Fibroblast of lung (primary cell): ENCODE results near the gene PTGDS. TPM values are rescaled to one million over a fixed set of nuclear protein-coding genes. Genes with fewer than 3 reads are reported as not detected.

Experiments used
- DNase-seq, 2 donors: peaks; one replicate each; pipeline versions ENCODE4 v3.0.0 to v3.0.0-alpha.2; 2010; ENCODE audit warnings: low read depth in 2 of 2
- H2AFZ ChIP-seq: 2 replicates; pipeline ENCODE4 v1.5.1; 2012; ENCODE audit warnings: low read length, control low read depth, inconsistent platforms
- H3K27ac ChIP-seq: 2 replicates; pipeline ENCODE4 v1.5.1; 2011; ENCODE audit warnings: low read length, control low read depth; ENCODE audit not compliant: insufficient read depth
- H3K27me3 ChIP-seq: 2 replicates; pipeline ENCODE4 v1.5.1; 2011; ENCODE audit warnings: mild to moderate bottlenecking, low read length; ENCODE audit not compliant: control insufficient read depth, insufficient read depth
- H3K36me3 ChIP-seq: 2 replicates; pipeline ENCODE4 v1.5.1; 2011; ENCODE audit warnings: low read length; ENCODE audit not compliant: control insufficient read depth, insufficient read depth
- H3K4me1 ChIP-seq: 2 replicates; pipeline ENCODE4 v1.5.1; 2011; ENCODE audit warnings: low read length; ENCODE audit not compliant: control insufficient read depth, insufficient read depth; ENCODE audit errors: extremely low read depth
- H3K4me2 ChIP-seq: 2 replicates; pipeline ENCODE4 v1.5.1; 2011; ENCODE audit warnings: low read length, control low read depth; ENCODE audit not compliant: insufficient read depth; ENCODE audit errors: extremely low read depth
- H3K4me3 ChIP-seq, 4 experiments: fragments of 200-600 bp in 1 of 4; sonication (generic) in 1 of 4; replicated peaks in 1 of 4; 2 replicates each; pipeline ENCODE4 v1.5.1; 2011 to 2016; ENCODE audit warnings: low read length in 4 of 4, low read depth in 3 of 4, mild to moderate bottlenecking in 3 of 4, control low read depth in 2 of 4, inconsistent platforms in 1 of 4, mixed read lengths in 1 of 4; ENCODE audit not compliant: insufficient read depth in 1 of 4; ENCODE audit errors: control extremely low read depth in 1 of 4
- H3K79me2 ChIP-seq: 2 replicates; pipeline ENCODE4 v1.5.1; 2012; ENCODE audit warnings: mild to moderate bottlenecking, low read length, inconsistent platforms; ENCODE audit not compliant: control insufficient read depth, insufficient read depth
- H3K9ac ChIP-seq: 2 replicates; pipeline ENCODE4 v1.5.1; 2011; ENCODE audit warnings: mild to moderate bottlenecking, low read length, control low read depth; ENCODE audit not compliant: insufficient read depth
- H3K9me3 ChIP-seq: 2 replicates; pipeline ENCODE4 v1.5.1; 2012; ENCODE audit warnings: low read depth, low read length; ENCODE audit not compliant: control insufficient read depth, insufficient read depth
- H4K20me1 ChIP-seq: 2 replicates; pipeline ENCODE4 v1.5.1; 2011; ENCODE audit warnings: low read length; ENCODE audit not compliant: control insufficient read depth, insufficient read depth; ENCODE audit errors: extremely low read depth
- EZH2 ChIP-seq: IDR thresholded peaks from 2 replicates; pipeline ENCODE4 v1.5.1; 2012; ENCODE audit warnings: low read length, control low read depth, mild to moderate bottlenecking; ENCODE audit errors: missing control alignments
- polyA plus RNA-seq, 2 donors: library from polyadenylated mRNA; depleted of rRNA in 1 of 2; stranded (reverse) in 1 of 2; unstranded in 1 of 2; fragments of >200 nt; gene quantifications; 2 replicates each; pipeline ENCODE4 v1.2.1, GENCODE V29; 2011 to 2012; ENCODE audit warnings: missing spikeins in 1 of 2
- total RNA-seq: library from RNA; depleted of rRNA; stranded (reverse); fragments of >200 nt; gene quantifications from 2 replicates; pipeline ENCODE4 v1.2.1, GENCODE V29; 2014
- TF ChIP-seq, protein P1 (sequence below), 2 donors: IDR thresholded peaks in 1 of 2; conservative IDR thresholded peaks in 1 of 2; 1 replicate in 1 of 2; 2 replicates in 1 of 2; pipeline ENCODE4 v1.5.1; 2011 to 2012; ENCODE audit warnings: low read length in 2 of 2, control low read depth in 1 of 2, inconsistent platforms in 1 of 2, low read depth in 1 of 2, mild to moderate bottlenecking in 1 of 2

PTGDS gene
- total and polyA plus RNA-seq, 2 donors (not counting 1 experiment from before 2014, with no cell fraction given): 4.9 to 90.3 TPM

DNA sequence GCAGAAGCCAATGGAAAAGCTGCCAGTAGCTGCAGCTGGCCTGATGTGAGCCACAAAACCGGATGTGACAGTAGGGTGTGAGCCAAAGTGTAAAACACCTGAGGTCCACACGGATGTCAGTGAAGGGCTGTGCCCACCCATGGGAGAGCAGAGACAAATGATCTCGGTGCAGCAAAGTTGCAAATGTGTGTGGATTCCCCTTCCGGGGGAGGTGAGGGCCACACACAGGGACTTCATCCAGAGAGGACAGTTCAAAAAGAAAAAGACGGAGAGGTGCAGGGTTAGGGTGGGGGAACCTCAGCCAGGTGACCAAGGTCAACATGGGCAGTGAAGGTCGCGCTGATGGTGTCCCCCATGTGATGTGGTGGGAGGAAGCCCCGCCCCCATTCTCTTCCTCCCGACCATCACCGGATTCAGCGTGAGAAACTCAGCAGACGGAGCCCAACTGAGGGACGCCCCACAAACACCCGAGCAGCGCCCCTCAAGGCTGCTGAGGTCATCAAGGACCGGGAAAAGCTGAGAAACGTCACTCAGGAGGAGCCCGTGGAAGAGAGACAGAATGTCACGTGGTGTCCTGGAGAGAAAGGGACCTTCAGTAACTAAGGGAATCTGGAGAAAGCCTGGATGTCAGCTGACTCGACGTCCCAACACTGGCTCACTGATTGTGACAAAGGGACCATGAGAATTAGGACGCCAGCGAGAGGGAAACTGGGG is 11.4 kb upstream of the PTGDS start:
- H3K27ac ChIP-seq: no peak overlapping the region
- H2AFZ ChIP-seq: no peak overlapping the region
- no peaks in the 10 kb centered on the region for H4K20me1 ChIP-seq
- peak overlapping the region in 1 of 4 experiments; percentile 1 for H3K4me3 ChIP-seq
- H3K4me2 ChIP-seq: no peak overlapping the region
- DNase-seq: no peak
- H3K4me1 ChIP-seq: no peaks in the 10 kb centered on the region
- TF ChIP-seq, protein P1, sequence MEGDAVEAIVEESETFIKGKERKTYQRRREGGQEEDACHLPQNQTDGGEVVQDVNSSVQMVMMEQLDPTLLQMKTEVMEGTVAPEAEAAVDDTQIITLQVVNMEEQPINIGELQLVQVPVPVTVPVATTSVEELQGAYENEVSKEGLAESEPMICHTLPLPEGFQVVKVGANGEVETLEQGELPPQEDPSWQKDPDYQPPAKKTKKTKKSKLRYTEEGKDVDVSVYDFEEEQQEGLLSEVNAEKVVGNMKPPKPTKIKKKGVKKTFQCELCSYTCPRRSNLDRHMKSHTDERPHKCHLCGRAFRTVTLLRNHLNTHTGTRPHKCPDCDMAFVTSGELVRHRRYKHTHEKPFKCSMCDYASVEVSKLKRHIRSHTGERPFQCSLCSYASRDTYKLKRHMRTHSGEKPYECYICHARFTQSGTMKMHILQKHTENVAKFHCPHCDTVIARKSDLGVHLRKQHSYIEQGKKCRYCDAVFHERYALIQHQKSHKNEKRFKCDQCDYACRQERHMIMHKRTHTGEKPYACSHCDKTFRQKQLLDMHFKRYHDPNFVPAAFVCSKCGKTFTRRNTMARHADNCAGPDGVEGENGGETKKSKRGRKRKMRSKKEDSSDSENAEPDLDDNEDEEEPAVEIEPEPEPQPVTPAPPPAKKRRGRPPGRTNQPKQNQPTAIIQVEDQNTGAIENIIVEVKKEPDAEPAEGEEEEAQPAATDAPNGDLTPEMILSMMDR (conservative IDR thresholded peaks at IDR 0.05 in 1 of 2, IDR thresholded peaks at IDR 0.05 in 1 of 2; ENCODE audit: low read depth in 1 of 2, low read length in 2 of 2): no peak
- no peak for TF ChIP-seq EZH2
- no peaks in the 10 kb centered on the region for H3K9me3 ChIP-seq
- H3K9ac ChIP-seq: no peak overlapping the region
- H3K79me2 ChIP-seq: no peaks in the 10 kb centered on the region
- peaks cover 4% of the 10 kb centered on the region for H3K27me3 ChIP-seq
- no peaks in the 10 kb centered on the region for H3K36me3 ChIP-seq

DNA sequence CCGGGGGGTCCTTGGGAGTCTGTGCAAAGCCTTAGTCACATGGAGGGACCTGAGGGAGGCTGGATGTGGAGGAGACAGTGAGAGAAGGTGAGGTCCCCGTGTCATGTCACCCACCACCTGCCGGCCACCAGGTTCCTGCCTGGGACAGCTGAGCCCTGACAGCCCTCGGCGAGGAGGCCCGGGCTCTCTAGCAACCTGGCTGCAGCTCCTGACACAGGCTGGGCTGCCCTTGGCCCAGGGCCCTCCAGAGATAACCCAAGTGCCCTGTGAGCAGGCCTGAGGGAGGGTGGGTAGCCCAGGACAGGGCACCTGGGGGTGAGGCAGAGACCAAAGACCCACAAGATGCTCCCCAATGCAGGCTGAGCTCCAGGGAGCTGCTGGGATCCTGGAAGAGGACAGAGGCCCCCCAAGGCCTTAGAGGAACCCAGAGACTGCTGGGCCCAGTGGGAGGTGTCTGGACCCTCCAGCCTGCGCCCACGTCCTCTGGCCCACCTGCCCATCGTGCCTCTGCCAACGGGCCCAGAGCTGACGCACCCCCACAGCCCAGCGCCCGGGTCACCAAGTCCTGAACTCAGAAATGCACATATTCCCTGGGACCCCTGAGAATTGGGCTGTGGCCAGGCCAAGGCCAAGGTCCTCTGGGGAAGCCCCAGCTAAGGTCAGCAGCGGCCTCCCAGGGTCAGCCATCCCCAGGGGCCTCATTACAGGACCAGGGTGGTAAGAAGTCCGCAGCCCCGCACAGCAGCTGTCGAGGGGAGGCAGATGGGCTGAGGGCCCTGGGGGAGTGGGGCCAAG is 8.8 kb upstream of the PTGDS start:
- H3K9ac ChIP-seq: no peak overlapping the region
- TF ChIP-seq EZH2: no peak
- TF ChIP-seq, protein P1 (conservative IDR thresholded peaks at IDR 0.05 in 1 of 2, IDR thresholded peaks at IDR 0.05 in 1 of 2; ENCODE audit: low read depth in 1 of 2, low read length in 2 of 2): no peak
- no peak overlapping the region for H3K4me3 ChIP-seq
- H3K27ac ChIP-seq: no peak overlapping the region
- DNase-seq: no peak
- H3K4me1 ChIP-seq: no peaks in the 10 kb centered on the region
- no peak overlapping the region for H3K4me2 ChIP-seq
- H3K36me3 ChIP-seq: no peaks in the 10 kb centered on the region
- H2AFZ ChIP-seq: no peak overlapping the region
- H3K27me3 ChIP-seq: peaks cover 4% of the 10 kb centered on the region
- no peaks in the 10 kb centered on the region for H4K20me1 ChIP-seq
- no peaks in the 10 kb centered on the region for H3K9me3 ChIP-seq
- no peaks in the 10 kb centered on the region for H3K79me2 ChIP-seq

DNA sequence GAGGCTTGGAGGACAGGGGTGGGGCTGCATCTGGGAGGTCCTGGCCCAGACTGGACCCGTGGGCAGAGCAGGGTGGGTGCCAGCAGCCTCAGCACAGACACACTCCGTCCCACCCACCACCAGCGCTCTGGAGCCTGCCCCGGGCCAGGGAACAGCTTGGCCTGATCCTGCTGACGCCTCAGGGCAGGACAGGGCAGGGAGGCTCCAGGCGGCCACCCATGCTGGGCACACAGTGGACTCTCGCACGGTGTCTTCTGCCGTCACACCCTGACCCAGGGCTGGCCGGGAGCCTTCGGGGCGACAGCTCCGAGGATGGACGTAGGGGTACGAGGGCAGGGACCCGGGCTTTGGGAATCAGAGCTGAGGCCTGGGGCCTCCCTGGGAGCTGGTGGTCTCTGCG is 8.2 kb upstream of the PTGDS start:
- Histone ChIP-seq H3K4me3 (no peak overlapping the region), H3K27me3 (peaks cover 4% of the 10 kb centered on the region), H3K4me2 (no peak overlapping the region), H2AFZ (no peak overlapping the region), H3K9ac (no peak overlapping the region), H3K79me2 (no peaks in the 10 kb centered on the region), H3K4me1 (no peaks in the 10 kb centered on the region), H3K27ac (no peak overlapping the region), H4K20me1 (no peaks in the 10 kb centered on the region), H3K36me3 (no peaks in the 10 kb centered on the region), H3K9me3 (no peaks in the 10 kb centered on the region)
- TF ChIP-seq EZH2: no peak
- TF ChIP-seq, protein P1 (conservative IDR thresholded peaks at IDR 0.05 in 1 of 2, IDR thresholded peaks at IDR 0.05 in 1 of 2; ENCODE audit: low read depth in 1 of 2, low read length in 2 of 2): no peak
- DNase-seq: no peak
